GM21825 (cell line): ENCODE results near the gene EGFL7.
"Not testable (repeated sequence)": the region's sequence is repeated elsewhere in the genome, so short reads cannot be mapped to it uniquely, and the experiment has no call there.

Experiments used
- ATAC-seq: cut with Tn5 transposase; IDR thresholded peaks from one replicate; pipeline ENCODE4 v1.9.1; 2021; ENCODE audit warnings: mild to moderate bottlenecking, moderate library complexity; ENCODE audit not compliant: unreplicated experiment

EGFL7 gene

DNA sequence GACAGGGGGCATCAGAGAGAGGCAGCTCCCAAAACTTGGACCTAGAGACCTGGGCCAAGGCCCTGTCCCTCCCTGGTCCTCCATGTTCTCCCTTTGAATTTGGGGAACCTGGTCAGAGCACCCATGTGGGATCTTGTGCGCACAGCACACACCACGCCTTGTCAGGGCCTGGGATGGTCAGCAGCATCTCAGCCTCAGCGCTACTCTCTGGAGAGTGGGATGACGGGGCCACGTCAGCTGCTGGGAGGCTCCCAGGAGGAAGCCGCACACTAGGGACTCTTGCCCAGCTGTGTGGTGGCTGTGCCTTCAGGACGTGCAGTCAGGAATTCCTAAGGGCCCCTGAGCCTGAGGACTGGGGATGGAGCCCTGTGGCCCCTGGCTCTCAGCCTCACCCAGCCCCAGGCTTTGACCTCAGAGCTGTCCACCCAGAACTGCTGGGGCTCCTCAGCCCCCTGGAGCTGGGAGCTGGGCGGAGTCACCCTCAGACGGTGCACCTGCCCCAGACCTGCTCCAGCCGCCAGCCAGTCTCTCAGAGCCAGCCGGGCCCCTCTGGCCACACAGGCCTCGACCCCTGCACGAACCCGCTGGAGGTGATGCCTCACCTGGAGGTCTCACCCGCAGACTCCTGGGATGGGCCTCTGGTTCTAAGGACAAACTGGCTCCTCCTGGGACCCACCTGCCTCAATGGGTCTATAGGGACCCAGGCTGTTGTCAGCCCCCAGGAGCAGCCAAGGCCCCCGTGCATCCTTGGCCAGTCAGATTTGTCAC lies 38.3 kb upstream of the EGFL7 start:
- ATAC-seq = no peak

- no peak for ATAC-seq
Observed at GRCh38 chr9:136625101-136626065, 37.3 kb upstream of the EGFL7 start.

GRCh38 chr9:136626066-136626725 lies 36.5 kb upstream of the EGFL7 start:
- ATAC-seq = no peak

DNA sequence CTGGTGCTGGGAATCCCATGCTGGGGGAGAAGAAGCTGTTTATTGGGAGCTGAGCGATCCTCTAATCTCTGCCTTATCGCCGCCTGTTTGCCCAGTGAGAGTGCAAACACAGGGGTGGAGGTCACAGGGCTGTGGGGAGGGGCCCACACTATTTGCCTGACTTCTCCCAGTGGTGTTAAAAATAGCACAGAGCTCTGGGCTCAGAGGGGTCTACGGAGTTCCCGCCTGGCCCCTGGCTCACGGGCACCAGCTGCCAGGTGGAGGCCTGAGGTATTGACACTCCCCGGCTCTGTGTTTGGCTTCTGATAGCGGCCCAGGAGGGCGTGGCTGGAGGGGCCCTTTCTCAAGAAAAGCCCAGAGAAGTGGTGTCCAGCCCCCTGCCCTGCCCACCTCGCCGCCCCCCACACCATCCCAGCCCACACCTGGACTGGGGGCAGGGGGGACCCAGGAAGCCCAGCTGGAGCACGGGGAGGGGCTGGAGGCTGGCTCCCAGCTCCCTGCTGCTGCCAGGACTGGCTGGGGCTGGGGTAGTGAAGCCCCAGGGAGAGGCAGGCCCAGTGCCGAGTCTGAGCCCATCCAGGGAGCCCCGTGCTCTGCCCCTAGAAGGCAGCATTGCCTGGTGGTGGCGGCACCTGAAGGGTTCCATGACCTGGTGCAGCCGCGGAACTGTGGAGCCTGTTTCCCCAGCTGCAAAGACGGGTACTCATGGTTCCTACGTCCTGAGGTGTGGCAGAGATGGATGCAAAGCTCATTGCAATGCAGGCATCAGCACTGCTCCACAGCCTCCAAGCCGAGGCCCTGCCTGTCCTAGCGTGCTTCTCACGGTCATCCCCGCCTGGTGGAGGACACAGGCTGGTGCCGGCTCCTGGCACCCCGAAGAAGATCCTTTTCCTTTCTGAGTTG lies 35.7 kb upstream of the EGFL7 start:
- no peak for ATAC-seq

- no peak for ATAC-seq
Observed at GRCh38 chr9:136627703-136628102, 35.0 kb upstream of the EGFL7 start.

DNA sequence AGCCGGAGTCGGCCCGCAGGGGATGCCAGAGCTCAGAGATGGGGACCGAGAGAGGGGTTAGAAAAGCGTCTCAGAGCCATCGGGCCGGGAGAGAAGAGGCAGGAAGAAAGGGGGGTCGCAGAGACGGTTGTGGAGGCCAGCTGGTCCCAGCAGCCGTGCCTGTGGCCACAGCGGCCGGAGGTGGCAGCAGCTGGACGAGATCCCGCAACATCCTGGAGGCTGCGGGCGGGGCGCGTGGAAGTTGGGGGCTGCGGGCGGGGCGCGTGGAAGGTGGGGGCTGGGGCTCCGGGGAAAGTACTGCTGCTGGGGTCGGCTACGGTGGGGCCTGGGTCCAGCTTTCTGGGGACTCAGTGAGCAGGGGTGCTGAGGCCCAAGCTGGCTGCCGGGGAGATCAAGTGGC lies 34.4 kb upstream of the EGFL7 start:
- ATAC-seq = no peak

GRCh38 chr9:136629001-136629878 lies 33.5 kb upstream of the EGFL7 start:
- no peak for ATAC-seq

- ATAC-seq = no peak
Observed at GRCh38 chr9:136629879-136630661, 32.6 kb upstream of the EGFL7 start.

GRCh38 chr9:136630662-136630992 lies 32.1 kb upstream of the EGFL7 start:
- ATAC-seq = no peak

DNA sequence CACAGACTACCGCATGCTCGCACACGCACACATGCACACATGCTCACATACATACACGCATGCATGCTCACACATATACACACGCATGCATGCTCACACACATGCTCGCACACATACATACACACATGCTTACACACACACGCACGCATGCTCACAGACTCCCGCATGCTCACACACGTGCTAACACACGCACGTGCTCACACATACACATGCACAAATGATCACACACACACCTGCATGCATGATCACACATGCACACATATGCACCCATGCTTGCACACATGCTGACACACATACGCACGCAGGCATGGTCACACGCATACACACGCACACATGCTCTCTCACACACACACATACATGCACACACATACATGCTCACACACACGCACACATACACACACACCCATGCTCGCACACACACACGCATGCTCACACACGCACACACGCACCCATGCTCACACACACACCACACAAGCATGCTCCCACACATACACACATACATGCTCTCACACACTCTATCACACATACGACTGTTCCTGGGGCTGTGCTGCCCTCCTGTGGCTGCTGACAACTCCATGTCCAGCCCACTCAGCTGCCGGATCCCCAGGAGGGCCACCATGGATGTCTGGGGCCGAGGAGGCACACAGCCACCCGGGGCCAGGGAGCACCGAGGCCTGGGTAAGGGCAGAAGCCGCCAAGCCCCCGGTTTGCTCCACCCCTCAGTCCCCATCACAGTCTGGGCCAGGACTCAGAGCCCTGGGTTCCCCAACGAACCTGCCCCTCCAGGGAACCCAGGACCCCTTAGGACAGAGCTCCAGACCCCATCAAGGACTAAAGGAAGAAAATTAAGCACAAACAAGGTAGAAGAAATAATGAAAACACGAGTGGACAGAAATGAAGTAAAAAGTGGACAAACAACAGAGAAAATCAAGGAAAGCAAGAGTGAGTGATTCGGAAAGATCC lies 31.4 kb upstream of the EGFL7 start:
- ATAC-seq = no peak

- not testable (repeated sequence) for ATAC-seq
Observed at GRCh38 chr9:136632072-136632471, 30.6 kb upstream of the EGFL7 start.

GRCh38 chr9:136632491-136633106 lies 30.1 kb upstream of the EGFL7 start:
- ATAC-seq = not testable (repeated sequence)

- no peak for ATAC-seq
Observed at GRCh38 chr9:136634904-136635303, 27.8 kb upstream of the EGFL7 start.

DNA sequence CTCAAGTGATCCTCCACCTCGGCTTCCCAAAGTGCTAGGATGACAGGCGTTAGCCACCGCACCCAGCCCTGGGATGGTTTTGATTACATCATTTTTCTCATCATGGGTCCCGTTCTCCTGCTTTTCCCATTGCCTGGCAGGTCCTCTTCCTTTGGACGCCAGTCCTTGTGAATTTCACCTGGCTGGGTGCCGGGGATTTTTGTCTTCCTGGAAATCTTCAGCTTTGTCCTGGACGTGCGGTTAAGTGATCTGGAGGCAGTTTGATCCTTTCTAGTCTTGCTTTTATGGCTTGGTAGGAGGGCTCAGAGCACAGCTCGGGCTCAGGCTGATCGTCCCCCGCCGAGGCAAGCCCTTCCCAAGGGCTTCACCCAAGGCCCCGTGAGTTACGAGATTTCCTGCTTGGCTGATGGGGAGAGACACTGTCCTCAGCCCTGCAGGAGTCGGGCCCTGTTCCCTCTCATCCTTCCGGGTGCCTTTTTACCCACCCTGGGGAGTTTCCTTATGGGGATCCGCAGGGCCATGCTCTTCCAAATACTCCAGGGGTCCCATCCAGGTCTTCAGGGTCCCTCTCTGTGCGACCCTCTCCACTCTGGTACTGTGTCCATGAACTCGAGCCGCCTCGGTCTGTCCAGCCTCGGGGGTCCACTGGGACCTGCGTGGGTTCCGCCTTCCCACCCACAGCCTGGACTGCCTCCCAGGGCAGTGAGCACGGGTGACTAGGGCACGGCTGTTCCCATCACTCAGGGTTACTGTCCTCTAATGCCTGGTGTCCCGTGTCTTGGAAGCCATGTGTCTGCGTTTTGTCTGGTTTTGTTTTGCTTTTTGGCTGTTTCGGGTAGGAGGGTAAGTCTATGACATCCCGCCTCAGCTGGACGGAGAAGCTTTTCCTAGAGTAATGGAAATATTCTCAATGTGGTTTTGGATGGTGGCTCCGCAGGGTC lies 22.3 kb upstream of the EGFL7 start:
- no peak for ATAC-seq

GRCh38 chr9:136642439-136642921 lies 20.2 kb upstream of the EGFL7 start:
- ATAC-seq = no peak
